SU-DHL-6 (cell line): ENCODE results near the gene CDH13.

Experiments
- CTCF ChIP-seq: fragments of 200-600 bp; sonication (generic); IDR thresholded peaks from one replicate; pipeline ENCODE4 v1.5.1; 2017; ENCODE audit warnings: antibody characterized with exemption, mild to moderate bottlenecking, low read length, moderate library complexity; ENCODE audit not compliant: insufficient read depth, poor library complexity, severe bottlenecking
- EZH2phosphoT487 ChIP-seq: fragments of 200-600 bp; sonication (generic), shearing (Covaris generic); conservative IDR thresholded peaks from 2 replicates; pipeline ENCODE4 v1.6.1; 2018; ENCODE audit warnings: mild to moderate bottlenecking, antibody characterized with exemption, low read length, moderate library complexity, mixed read lengths

GRCh38 chr16:83253521-83253920 lies 626.8 kb downstream of the CDH13 start:
- TF ChIP-seq CTCF, result no peak
- no peak for TF ChIP-seq EZH2phosphoT487
